H1 (cell line): ENCODE measurements around the gene CEMIP2. TPM values are rescaled to one million over a fixed set of nuclear protein-coding genes. Genes with fewer than 3 reads are reported as not detected.

Experiments
- E2F6 ChIP-seq: IDR thresholded peaks from 2 replicates; pipeline ENCODE4 v1.6.1; 2012; ENCODE audit warnings: inconsistent platforms
- JUN ChIP-seq: IDR thresholded peaks from 2 replicates; pipeline ENCODE4 v1.6.1; 2011; ENCODE audit warnings: low read depth, mild to moderate bottlenecking, improper control_type of control experiment, low read length
- RNF2 ChIP-seq: fragments of 200-900, 300-1000 bp; sonication (generic); IDR thresholded peaks from 2 replicates; pipeline ENCODE4 v1.7.1; 2016; ENCODE audit warnings: borderline replicate concordance, low read depth, mild to moderate bottlenecking, antibody characterized with exemption, low read length; ENCODE audit not compliant: poor library complexity, severe bottlenecking; ENCODE audit errors: missing control alignments
- SIX5 ChIP-seq: IDR thresholded peaks from 2 replicates; pipeline ENCODE4 v1.6.1; 2011; ENCODE audit warnings: mild to moderate bottlenecking, low read depth, low read length
- YY1 ChIP-seq: IDR thresholded peaks from 2 replicates; pipeline ENCODE4 v1.6.1; 2011; ENCODE audit warnings: low read depth, mild to moderate bottlenecking, low read length
- polyA plus RNA-seq, 7 experiments: library from polyadenylated mRNA; depleted of rRNA in 3 of 7; stranded (reverse) in 5 of 7; unstranded in 2 of 7; fragments of >200 nt in 5 of 7; fragments of 200-250 nt in 2 of 7; gene quantifications; 1 replicate in 5 of 7; 2 replicates in 1 of 7; 4 replicates in 1 of 7; pipeline versions ENCODE4 v1.2.1 to v1.2.3, GENCODE V29; 2011 to 2013; ENCODE audit warnings: missing spikeins in 2 of 7, mixed read lengths in 2 of 7
- total RNA-seq: library from RNA; stranded (reverse); fragmentation: NEBNext Ultra II Directional; extraction: Animal tissue kit (Norgen Biotek cat#: 25700); gene quantifications from 2 replicates; pipeline ENCODE4 v1.2.1, GENCODE V29; 2021

The CEMIP2 gene
- total and polyA plus RNA-seq, 2 of the 8 experiments (the other 6 are each of a cell fraction or from before 2014, with no cell fraction given): 25.2 to 52.1 TPM

DNA sequence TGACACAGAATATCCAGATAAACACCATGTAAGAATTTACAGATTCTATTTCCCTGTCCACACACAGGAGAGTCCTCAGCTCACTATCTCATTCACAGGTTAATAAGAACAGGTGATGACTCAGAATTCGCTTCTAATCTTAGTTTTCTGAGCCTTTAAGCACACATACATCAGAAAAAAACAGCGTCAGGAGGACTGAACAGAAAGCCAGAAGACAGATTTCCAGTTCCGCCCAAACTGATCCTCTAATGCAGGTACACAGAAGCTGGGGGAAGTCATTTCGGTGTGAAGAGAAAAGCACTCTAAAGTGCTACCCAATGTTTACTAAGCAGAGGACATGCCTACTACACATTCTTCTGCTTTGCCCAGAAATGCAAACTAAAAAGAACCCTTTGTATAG, 1.6 kb downstream of the CEMIP2 start (continued):
- TF ChIP-seq E2F6: no peak
- no peak for TF ChIP-seq JUN
- TF ChIP-seq SIX5: no peak
- no peak for TF ChIP-seq YY1
- no peak for TF ChIP-seq RNF2
